ENCODE data around the gene TSC22D1.

Gene TSC22D1

GRCh38 chr13:44540761-44541434 lies 35.2 kb downstream of the TSC22D1 start:
- Mint-ChIP-seq H3K27ac (no peak overlapping the region), H3K9me3 (no peaks in the 10 kb centered on the region), H3K27me3 (ENCODE audit: low read depth, poor library complexity) (no peaks in the 10 kb centered on the region), H3K4me1 (no peaks in the 10 kb centered on the region), H3K4me3 (no peak overlapping the region), H3K36me3 (ENCODE audit: low read depth) (peaks cover 17% of the 10 kb centered on the region)
- no peak for TF ChIP-seq CTCF (IDR thresholded peaks at IDR 0.05)
- DNase-seq = no peak

DNA sequence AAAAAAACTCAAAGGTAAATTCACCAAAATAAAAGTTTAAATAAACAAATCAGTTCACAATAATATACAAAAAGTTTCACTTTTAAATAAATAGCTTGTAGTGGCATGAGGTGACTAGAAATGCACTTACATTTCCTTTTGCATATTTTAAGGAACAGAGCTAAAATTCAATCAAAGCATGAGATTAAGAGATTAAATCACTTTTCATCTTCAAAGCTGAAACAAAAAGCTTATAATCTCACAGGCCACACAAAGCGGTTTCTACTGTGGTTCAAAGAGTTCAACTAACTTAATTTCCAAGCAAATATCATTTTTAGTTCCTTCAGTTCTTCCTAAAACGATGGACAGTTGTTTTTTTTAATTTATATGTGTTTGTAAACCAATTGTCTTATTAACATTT lies 38.9 kb downstream of the TSC22D1 start:
- TF ChIP-seq CTCF (IDR thresholded peaks at IDR 0.05) = no peak
- H3K36me3 Mint-ChIP-seq (ENCODE audit: low read depth) = peaks cover 17% of the 10 kb centered on the region
- H3K9me3 Mint-ChIP-seq = no peaks in the 10 kb centered on the region
- H3K4me3 Mint-ChIP-seq = no peak overlapping the region
- no peaks in the 10 kb centered on the region for H3K4me1 Mint-ChIP-seq
- no peak for DNase-seq
- H3K27me3 Mint-ChIP-seq (ENCODE audit: low read depth, poor library complexity) = no peaks in the 10 kb centered on the region
- no peak overlapping the region for H3K27ac Mint-ChIP-seq

DNA sequence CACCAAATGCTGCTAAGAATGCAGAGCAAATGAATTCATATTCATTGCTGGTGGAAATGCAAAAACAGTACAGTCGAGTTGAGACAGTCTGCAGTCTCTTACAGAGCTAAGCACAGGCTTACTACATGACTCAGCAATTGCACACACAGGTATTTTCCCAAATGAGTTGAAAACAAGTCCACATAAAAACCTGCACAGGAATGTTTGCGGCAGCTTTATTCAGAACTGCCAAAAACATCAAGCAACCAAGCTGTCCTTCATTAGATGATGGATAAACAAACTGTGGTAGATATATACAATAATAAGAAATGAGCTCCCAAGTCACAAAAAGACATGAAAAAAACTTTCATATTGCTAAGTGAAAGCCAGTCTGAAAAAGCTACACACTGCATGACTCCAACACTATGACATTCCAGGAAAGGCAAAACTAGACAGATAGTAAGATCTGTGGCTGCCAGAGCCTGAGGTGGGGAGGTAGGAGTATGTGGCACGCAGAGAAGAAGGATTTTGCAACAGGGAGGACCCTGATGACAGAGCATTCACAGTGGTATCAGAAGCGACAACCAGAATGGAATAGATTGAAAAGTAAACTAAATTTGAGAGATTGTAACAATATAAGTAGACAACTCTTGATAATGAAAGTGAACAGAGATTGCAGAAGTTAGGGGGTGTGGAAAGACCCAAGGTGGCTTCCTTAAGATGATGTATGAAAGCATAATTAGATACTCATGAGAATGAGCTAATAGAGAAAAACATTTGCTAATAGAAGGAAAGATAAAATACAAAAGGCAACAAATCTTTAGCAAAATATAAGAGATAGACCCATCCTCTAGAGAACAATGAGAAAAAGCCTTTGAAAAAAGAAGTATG lies 52.7 kb downstream of the TSC22D1 start:
- Mint-ChIP-seq H3K36me3 (ENCODE audit: low read depth) (no peaks in the 10 kb centered on the region), H3K27me3 (ENCODE audit: low read depth, poor library complexity) (no peaks in the 10 kb centered on the region), H3K27ac (no peak overlapping the region), H3K4me3 (no peak overlapping the region), H3K9me3 (no peaks in the 10 kb centered on the region), H3K4me1 (peaks cover 12% of the 10 kb centered on the region)
- TF ChIP-seq CTCF (IDR thresholded peaks at IDR 0.05) = no peak
- DNase-seq = no peak

GRCh38 chr13:44519642-44520041 lies 56.5 kb downstream of the TSC22D1 start:
- DNase-seq = no peak
- Mint-ChIP-seq H3K27ac (no peak overlapping the region), H3K4me3 (no peak overlapping the region), H3K9me3 (no peaks in the 10 kb centered on the region), H3K4me1 (peaks cover 17% of the 10 kb centered on the region), H3K36me3 (ENCODE audit: low read depth) (no peaks in the 10 kb centered on the region), H3K27me3 (ENCODE audit: low read depth, poor library complexity) (no peaks in the 10 kb centered on the region)
- TF ChIP-seq CTCF (IDR thresholded peaks at IDR 0.05) = no peak

DNA sequence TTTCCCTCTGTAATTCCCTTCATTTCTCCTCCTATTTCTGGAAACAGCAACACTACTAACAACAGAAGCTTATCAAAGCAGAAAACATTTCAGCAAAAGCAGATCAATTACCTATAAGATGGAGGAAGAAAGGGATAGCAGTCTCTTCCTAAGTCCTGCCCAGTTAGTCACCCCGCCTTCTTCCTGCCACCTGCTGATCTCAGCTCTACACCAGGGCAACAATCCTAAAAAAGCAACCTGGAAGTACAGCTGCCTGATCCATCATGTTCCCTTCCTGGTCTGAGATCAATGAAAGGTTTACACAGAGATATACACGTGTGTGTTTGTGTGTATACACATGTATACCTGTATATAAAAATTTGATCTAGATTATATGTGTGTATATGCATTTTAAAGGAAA lies 59.4 kb downstream of the TSC22D1 start:
- Mint-ChIP-seq H3K27ac (no peak overlapping the region), H3K9me3 (peaks cover 8% of the 10 kb centered on the region), H3K36me3 (ENCODE audit: low read depth) (peaks cover 28% of the 10 kb centered on the region), H3K4me1 (peaks cover 17% of the 10 kb centered on the region), H3K4me3 (no peak overlapping the region), H3K27me3 (ENCODE audit: low read depth, poor library complexity) (peaks cover 3% of the 10 kb centered on the region)
- TF ChIP-seq CTCF (IDR thresholded peaks at IDR 0.05) = no peak
- DNase-seq = no peak

Data from nephron progenitor cell (in vitro differentiated cells).